Heart left ventricle (tissue), 13 donors: ENCODE data around the gene TMEM214.

Experiments used
- POLR2A ChIP-seq, 2 donors: fragments of 450-650 bp; IDR thresholded peaks; one replicate each; pipeline ENCODE4 v1.6.1; 2017; ENCODE audit warnings: antibody characterized with exemption in 2 of 2, mild to moderate bottlenecking in 2 of 2, moderate library complexity in 2 of 2
- TF ChIP-seq, protein P1 (sequence below), 12 donors: fragments of 200-600 bp; sonication (generic) in 4 of 12; IDR thresholded peaks; one replicate each; pipeline versions ENCODE4 v1.5.0 to v1.8.0; 2018 to 2022; ENCODE audit warnings: antibody characterized with exemption in 12 of 12, mild to moderate bottlenecking in 5 of 12
- donor health status: ischemic (EF 13 %, LVEDD 7.1; RV severe dilation, severe dysfunction).
- donor health status: DM: no; HTN: yes; CAD: no.
- donor health status: DM: no; HTN: no; CAD: no.
- donor health status: ischemic (EF 25% LVEDD 6.9; RV normal size, moderate dysfunction).
- donor health status: ischemic (EF 25% LVEDD 5.7; RV mildly dilated, moderate dysfunction).
- donor health status: ischemic (EF 35%, LVEDD 5.7; RV mildly dilated, moderate dysfunction).
- donor health status: nonischemic (EF 11% LVEDD 7.7; RV severe dilation, severe dysfunction).
- donor health status: DM: yes; HTN: yes; CAD: no.
- donor health status: PGD.
- donor health status: ischemic (EF 29% LVEDD 5.4; RV normal size, mild dysfunction).
- donor health status: nonischemic (EF 23%, LVEDD 6.1; RV moderate dilation, normal function).

DNA sequence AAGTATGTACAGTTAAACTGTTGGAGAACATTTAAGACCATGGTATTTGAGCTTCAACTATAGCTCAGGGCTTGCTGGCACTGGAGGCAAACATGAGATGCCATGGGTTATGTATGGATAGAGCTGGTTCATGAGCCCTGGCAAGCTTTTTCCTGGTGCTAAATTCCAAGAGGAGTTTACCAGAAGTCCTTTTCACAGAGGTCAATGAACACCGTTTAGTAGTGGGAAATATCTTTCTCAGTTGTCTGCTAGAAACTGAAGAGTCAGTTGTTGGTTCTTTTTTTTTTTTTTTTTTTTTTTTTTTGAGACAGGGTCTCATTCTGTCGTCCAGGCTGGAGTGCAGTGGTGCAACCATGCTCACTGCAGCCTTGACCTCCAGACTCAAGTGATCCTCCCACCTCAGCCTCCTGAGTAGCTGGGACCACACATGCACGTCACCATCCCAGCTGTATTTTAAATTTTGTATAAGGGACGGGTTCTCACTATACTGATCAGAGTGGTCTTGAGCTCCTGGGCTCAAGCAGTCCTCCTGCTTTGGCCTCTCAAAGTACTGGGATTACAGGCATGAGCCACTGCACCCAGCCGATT is 55.2 kb downstream of the TMEM214 start:
- no peak for TF ChIP-seq POLR2A (IDR thresholded peaks at IDR 0.05)
- TF ChIP-seq, protein P1, sequence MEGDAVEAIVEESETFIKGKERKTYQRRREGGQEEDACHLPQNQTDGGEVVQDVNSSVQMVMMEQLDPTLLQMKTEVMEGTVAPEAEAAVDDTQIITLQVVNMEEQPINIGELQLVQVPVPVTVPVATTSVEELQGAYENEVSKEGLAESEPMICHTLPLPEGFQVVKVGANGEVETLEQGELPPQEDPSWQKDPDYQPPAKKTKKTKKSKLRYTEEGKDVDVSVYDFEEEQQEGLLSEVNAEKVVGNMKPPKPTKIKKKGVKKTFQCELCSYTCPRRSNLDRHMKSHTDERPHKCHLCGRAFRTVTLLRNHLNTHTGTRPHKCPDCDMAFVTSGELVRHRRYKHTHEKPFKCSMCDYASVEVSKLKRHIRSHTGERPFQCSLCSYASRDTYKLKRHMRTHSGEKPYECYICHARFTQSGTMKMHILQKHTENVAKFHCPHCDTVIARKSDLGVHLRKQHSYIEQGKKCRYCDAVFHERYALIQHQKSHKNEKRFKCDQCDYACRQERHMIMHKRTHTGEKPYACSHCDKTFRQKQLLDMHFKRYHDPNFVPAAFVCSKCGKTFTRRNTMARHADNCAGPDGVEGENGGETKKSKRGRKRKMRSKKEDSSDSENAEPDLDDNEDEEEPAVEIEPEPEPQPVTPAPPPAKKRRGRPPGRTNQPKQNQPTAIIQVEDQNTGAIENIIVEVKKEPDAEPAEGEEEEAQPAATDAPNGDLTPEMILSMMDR (IDR thresholded peaks at IDR 0.05): no peak
